ENCODE results near the gene KCND2. TPM values are rescaled to one million over a fixed set of nuclear protein-coding genes. Genes with fewer than 3 reads are reported as not detected.

KCND2 gene
- total and polyA plus RNA-seq, 2 of the 4 experiments (the other 2 are of a cell fraction), result under 0.01 TPM; not detected in 1

- Histone ChIP-seq H3K18ac (ENCODE audit: low read depth, low read length) (no peak overlapping the region), H3K27me3 (ENCODE audit: control insufficient read depth, insufficient read depth, low read length) (no peaks in the 10 kb centered on the region), H3K4me1 (ENCODE audit: control insufficient read depth, insufficient read depth, low read length) (no peaks in the 10 kb centered on the region), H3K56ac (ENCODE audit: extremely low read depth, insufficient read depth, low read length) (no peak overlapping the region), H3K4me3 (ENCODE audit: insufficient read depth, low read depth, low read length) (no peak overlapping the region), H3K9me3 (ENCODE audit: control insufficient read depth, insufficient read depth, low read length) (no peaks in the 10 kb centered on the region), H4K20me1 (ENCODE audit: insufficient read depth, low read length) (no peaks in the 10 kb centered on the region), H4K5ac (ENCODE audit: low read depth, low read length) (no peak overlapping the region), H3K9me1 (ENCODE audit: insufficient read depth, low read length) (no peaks in the 10 kb centered on the region), H2AK9ac (replicated peaks; ENCODE audit: low read depth, low read length, poor library complexity) (no peak overlapping the region), H2AK5ac (ENCODE audit: low read depth, low read length) (no peak overlapping the region), H3K23ac (ENCODE audit: low read depth, low read length) (no peak overlapping the region), H2BK15ac (ENCODE audit: low read depth, low read length) (no peak overlapping the region), H2BK5ac (ENCODE audit: low read depth, low read length, poor library complexity, severe bottlenecking) (no peak overlapping the region), H3K36me3 (ENCODE audit: control insufficient read depth, insufficient read depth, low read length) (no peaks in the 10 kb centered on the region), H3K9ac (ENCODE audit: low read depth, low read length) (no peak overlapping the region), H3K27ac (ENCODE audit: insufficient read depth, low read length) (no peak overlapping the region), H3K14ac (replicated peaks; ENCODE audit: low read depth, low read length) (no peak overlapping the region), H2BK120ac (ENCODE audit: low read depth, low read length) (no peak overlapping the region), H2BK20ac (ENCODE audit: low read depth, low read length) (no peak overlapping the region), H4K91ac (ENCODE audit: insufficient read depth, low read depth, low read length) (no peak overlapping the region), H4K8ac (ENCODE audit: low read depth in 2 of 2, low read length in 2 of 2) (no peak overlapping the region), H3K79me1 (ENCODE audit: low read depth in 1 of 2, low read length in 2 of 2) (no peaks in the 10 kb centered on the region), H3K4me2 (ENCODE audit: low read depth, low read length) (no peak overlapping the region), H2AFZ (replicated peaks; ENCODE audit: low read length, poor library complexity) (no peak overlapping the region), H3K4ac (ENCODE audit: low read depth, low read length) (no peak overlapping the region)
- no peak for ATAC-seq (ENCODE audit: low read depth)
- DNase-seq, result no peak
- in situ Hi-C loops (cut with MboI; ENCODE audit: low sequenced_read_pairs) (no loop called here), intact Hi-C loops (cut with micrococcal nuclease) (no loop called here), dilution Hi-C loops (cut with HindIII; ENCODE audit: low sequenced_read_pairs, unreplicated experiment) (no loop called here)
- CTCF ChIA-PET, result interaction anchor here (0.5 kb wide), 1 partner anchor 70 kb away, joined by 4 read pairs; no protein-coding TSS in a partner anchor
- POLR2A ChIA-PET (ENCODE audit: unreplicated experiment), result interaction anchor here (0.6 kb wide), 1 partner anchor 24 kb away, joined by 4 read pairs; no protein-coding TSS in a partner anchor
- TF ChIP-seq MXI1 (IDR thresholded peaks at IDR 0.05; ENCODE audit: borderline replicate concordance, low read depth, low read length), result no peak
- TF ChIP-seq ELK1 (IDR thresholded peaks at IDR 0.05; ENCODE audit: borderline replicate concordance, low read depth, low read length), result no peak
- TF ChIP-seq RFX5 (IDR thresholded peaks at IDR 0.05; ENCODE audit: low read depth, low read length), result no peak
- TF ChIP-seq CTCF (conservative IDR thresholded peaks at IDR 0.05; ENCODE audit: low read depth, low read length), result no peak
- TF ChIP-seq MAZ (IDR thresholded peaks at IDR 0.05; ENCODE audit: borderline replicate concordance, low read depth, low read length), result no peak
- no peak for TF ChIP-seq CHD1 (IDR thresholded peaks at IDR 0.05; ENCODE audit: low read depth, low read length)
- TF ChIP-seq USF2 (IDR thresholded peaks at IDR 0.05; ENCODE audit: low read depth, low read length), result no peak
- no peak for TF ChIP-seq RAD21 (IDR thresholded peaks at IDR 0.05; ENCODE audit: low read length)
- no peak for TF ChIP-seq NFE2L2 (IDR thresholded peaks at IDR 0.05; ENCODE audit: low read depth, low read length)
- no peak for TF ChIP-seq CEBPB (IDR thresholded peaks at IDR 0.05; ENCODE audit: low read depth, low read length)
- TF ChIP-seq POLR2A (IDR thresholded peaks at IDR 0.05; ENCODE audit: low read depth, low read length), result no peak
- TF ChIP-seq FOS (IDR thresholded peaks at IDR 0.05; ENCODE audit: low read depth, low read length), result no peak
- TF ChIP-seq MAFK (IDR thresholded peaks at IDR 0.05; ENCODE audit: low read depth, low read length), result no peak
- no peak for TF ChIP-seq SMC3 (IDR thresholded peaks at IDR 0.05; ENCODE audit: low read depth, low read length)
- no peak for TF ChIP-seq BHLHE40 (IDR thresholded peaks at IDR 0.05; ENCODE audit: low read depth, low read length)
- no peak for TF ChIP-seq RCOR1 (IDR thresholded peaks at IDR 0.05; ENCODE audit: insufficient replicate concordance, low read length)
- BruUV-seq (replicated peaks), result no TSS peak
These were observed 231.4 kb downstream of the KCND2 start for GRCh38 chr7:120504386-120504785.
